NCI-H2081 (cell line): ENCODE data around the gene PFKP.
"Not testable (repeated sequence)": the region's sequence is repeated elsewhere in the genome, so short reads cannot be mapped to it uniquely, and the experiment has no call there.

Source experiments
- DNase-seq, 2 experiments: peaks; one replicate each; lab custom pipeline; 2025; lab: John Stamatoyannopoulos, UW

The PFKP gene

GRCh38 chr10:3047596-3047995 is 19.8 kb upstream of the PFKP start:
- DNase-seq = no peak

GRCh38 chr10:3048119-3049019 is 19.0 kb upstream of the PFKP start:
- no peak for DNase-seq

GRCh38 chr10:3051692-3052091 is 15.7 kb upstream of the PFKP start:
- no peak for DNase-seq

- DNase-seq = no peak
Measured at GRCh38 chr10:3053155-3053554, 14.2 kb upstream of the PFKP start.

- DNase-seq = no peak
Measured at GRCh38 chr10:3054183-3054850, 13.0 kb upstream of the PFKP start.

GRCh38 chr10:3054851-3055199 is 12.5 kb upstream of the PFKP start:
- DNase-seq = no peak

- DNase-seq = no peak
Measured at GRCh38 chr10:3056280-3057037, 10.9 kb upstream of the PFKP start.

GRCh38 chr10:3057946-3058345 is 9.4 kb upstream of the PFKP start:
- DNase-seq = no peak

GRCh38 chr10:3059974-3060373 is 7.4 kb upstream of the PFKP start:
- DNase-seq = no peak

GRCh38 chr10:3060481-3060889 is 6.9 kb upstream of the PFKP start:
- DNase-seq = no peak

GRCh38 chr10:3061323-3061898 is 5.9 kb upstream of the PFKP start:
- DNase-seq = not testable (repeated sequence)

GRCh38 chr10:3062502-3063186 is 4.7 kb upstream of the PFKP start:
- no peak for DNase-seq

GRCh38 chr10:3064423-3064822 is 2.9 kb upstream of the PFKP start:
- DNase-seq = no peak

- DNase-seq = peak in 1 of 2 experiments; percentile 49
Measured at GRCh38 chr10:3065622-3066021, 1.7 kb upstream of the PFKP start.

GRCh38 chr10:3066317-3067117 is 831 bp upstream of the PFKP start:
- no peak for DNase-seq

- DNase-seq = no peak
Measured at GRCh38 chr10:3067859-3068179, 471 bp downstream of the PFKP start.

- peak; percentile 42 to 62 for DNase-seq
Measured at GRCh38 chr10:3068201-3068967, 1.0 kb downstream of the PFKP start.

GRCh38 chr10:3068968-3069737 is 1.8 kb downstream of the PFKP start:
- DNase-seq = peak in 1 of 2 experiments; percentile 13

GRCh38 chr10:3069876-3070275 is 2.5 kb downstream of the PFKP start:
- DNase-seq = no peak
